ENCODE results near the gene GALE.
"Not testable (repeated sequence)": the region's sequence is repeated elsewhere in the genome, so short reads cannot be mapped to it uniquely, and the experiment has no call there.

The GALE gene

DNA sequence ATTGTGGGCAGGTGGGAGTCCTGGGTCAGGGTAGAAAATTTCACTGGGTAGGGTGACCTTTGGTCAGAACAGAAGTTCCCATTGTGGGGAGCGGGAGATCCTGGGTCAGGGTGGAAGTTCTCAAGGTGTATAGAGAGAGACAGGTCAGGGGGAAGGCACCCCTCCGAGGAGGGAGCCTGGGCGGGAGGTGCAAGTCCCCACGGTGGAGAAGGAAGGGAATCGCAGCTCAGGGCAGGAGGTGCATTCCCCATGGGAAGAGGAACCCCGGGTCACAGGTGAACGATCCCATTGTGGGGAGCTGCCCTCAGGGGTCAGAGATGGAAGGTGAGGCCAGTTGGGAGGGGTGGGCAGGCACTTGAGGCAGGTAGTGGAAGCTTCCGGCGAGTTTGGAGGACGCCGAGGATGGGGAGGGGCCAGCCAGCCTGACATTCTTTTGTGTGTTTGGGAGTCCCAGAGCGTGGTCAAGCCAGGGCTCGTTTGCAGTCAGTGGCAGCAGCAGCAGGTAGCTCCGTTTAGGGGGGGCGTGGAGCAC lies 9.0 kb downstream of the GALE start:
- no peak for DNase-seq

DNA sequence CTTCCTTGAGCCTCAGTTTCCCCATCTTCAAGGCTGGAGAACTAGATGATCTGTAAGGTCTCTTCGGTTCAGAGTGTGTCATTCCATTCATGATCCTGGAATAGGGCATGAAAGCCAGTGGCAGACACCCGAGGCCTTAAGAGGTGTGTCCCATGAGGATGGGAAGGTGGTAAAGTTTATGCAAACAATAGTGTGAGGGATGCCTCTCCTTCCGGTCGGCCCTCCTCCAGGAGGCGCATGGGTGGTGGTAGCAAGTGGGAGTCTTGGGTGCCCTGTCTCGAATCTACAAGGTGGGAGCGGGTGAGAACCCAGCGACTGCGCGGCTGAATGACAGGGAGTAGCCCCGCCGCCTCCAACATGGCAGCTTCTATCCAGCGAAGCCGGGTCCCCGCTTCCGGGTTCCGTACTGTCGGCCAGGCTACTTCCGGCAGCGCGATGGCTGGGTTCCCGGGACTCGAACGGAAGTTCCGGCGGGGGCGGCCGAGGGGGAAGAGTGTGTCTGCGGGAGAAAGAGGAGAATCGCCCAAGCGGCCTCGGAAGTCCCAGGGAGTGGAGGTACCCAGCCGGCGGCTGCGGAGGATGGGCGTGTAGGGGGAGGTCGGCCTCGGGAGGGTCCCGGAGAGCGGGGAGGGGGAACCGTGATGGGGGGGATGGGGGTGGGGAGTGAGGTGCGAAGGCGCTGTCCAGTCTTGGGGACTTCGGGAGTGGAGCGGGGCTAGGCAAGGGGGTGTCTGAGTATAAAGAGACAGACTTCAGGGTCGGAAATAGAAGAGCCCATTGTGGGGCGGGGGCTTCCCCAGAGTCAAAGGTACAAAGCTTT lies 9.6 kb downstream of the GALE start, which contains the start of gene LYPLA2:
Gene LYPLA2 (plus strand): TSS at position 450 of the 820 bp plus-strand sequence. CDS start 1,538 bp downstream, outside the sequence.
- DNase-seq, result peak; percentile 86

DNA sequence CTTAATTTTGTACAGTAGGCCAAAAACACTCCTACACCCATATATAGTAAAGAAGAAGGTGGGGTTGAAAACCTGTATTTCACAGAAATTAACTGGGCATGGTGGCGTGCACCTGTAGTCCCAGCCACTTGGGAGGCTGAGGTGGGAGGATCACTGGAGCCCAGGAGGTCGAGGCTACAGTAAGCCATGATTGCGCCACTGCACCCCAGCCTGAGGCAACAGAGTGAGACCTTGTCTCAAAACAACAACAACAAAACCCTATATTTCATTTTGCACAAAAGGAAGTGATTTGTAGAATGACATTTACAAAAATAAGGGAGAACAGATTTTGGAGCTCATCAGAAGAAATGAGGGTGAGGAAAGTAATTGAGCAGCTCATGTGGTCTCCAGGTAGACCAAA lies 11.9 kb downstream of the GALE start:
- DNase-seq, result no peak

DNA sequence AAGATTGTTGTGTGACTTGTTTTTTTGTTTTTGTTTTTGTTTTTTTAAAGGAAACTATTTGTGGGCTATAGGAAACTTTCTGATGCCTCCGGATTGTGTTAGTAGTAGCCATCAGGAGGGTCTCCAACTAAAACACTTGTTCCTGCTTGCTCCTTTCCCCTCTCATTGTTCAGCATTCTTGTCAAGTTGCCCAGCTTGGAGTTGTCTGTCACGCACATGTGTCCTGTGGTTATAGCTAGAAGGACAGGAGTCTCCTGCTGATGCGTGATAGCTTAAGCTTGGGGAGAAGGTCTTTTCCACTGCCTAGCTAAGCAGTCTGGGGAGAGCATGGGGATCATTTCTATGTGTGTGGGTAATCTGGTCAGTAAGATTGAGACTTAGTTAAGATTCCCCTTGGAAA lies 12.9 kb downstream of the GALE start:
- DNase-seq, result no peak

DNA sequence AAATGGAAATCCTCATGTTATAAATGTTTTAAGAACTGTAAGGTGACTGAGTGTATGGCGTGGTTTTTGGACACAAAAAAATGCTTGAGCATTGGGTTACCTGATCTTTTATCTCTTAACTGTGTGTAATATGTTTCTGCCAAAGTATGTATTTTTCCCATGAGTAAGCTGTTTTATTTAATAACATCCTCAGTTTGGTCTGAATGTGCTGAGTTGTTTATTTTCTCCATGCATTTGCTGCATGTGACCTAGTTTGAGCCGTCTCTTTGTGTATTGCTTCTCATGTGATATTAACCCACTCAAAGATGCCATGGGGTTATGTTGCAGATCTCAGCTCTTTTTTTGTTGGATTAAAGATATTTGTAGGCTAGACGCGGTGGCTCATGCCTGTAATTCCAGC lies 15.7 kb downstream of the GALE start:
- no peak for DNase-seq

DNA sequence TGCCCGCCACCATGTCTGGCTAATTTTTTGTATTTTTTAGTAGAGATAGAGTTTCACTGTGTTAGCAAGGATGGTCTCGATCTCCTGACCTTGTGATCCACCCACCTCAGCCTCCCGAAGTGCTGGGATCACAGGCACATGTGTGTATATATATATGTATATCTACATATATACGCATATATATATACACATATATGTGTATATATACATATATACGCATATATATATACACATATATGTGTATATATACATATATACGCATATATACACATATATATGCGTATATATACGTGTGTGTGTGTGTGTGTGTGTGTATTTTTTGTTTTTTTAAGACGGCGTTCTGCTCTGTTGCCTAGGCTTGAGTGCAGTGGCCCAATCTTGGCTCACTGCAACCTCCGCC lies 17.4 kb downstream of the GALE start:
- DNase-seq, result not testable (repeated sequence)

DNA sequence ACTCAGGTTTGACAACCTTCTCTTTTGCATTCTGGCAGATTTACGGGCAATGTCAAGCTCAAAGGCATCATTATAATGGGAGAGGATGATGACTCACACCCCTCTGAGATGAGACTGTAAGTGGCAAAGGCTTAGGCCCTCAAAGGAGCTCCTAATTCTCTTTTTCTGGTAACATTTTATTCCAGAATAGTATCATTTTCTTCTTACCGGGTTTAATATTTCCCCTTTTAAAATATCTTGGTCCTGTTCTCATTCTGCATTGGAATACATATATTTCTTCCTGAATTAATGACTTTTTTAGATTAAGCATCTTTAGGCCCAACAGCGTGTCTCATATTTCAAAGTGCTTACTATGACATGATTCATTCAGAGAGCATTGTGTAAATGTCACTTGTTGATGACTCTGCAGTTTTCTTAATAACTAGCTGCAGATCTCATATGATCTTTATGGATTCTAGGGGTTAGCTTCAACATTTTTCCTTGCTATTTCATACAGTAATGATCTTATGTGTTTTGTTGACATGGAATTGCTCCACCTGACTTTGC lies 20.7 kb downstream of the GALE start:
- no peak for DNase-seq

DNA sequence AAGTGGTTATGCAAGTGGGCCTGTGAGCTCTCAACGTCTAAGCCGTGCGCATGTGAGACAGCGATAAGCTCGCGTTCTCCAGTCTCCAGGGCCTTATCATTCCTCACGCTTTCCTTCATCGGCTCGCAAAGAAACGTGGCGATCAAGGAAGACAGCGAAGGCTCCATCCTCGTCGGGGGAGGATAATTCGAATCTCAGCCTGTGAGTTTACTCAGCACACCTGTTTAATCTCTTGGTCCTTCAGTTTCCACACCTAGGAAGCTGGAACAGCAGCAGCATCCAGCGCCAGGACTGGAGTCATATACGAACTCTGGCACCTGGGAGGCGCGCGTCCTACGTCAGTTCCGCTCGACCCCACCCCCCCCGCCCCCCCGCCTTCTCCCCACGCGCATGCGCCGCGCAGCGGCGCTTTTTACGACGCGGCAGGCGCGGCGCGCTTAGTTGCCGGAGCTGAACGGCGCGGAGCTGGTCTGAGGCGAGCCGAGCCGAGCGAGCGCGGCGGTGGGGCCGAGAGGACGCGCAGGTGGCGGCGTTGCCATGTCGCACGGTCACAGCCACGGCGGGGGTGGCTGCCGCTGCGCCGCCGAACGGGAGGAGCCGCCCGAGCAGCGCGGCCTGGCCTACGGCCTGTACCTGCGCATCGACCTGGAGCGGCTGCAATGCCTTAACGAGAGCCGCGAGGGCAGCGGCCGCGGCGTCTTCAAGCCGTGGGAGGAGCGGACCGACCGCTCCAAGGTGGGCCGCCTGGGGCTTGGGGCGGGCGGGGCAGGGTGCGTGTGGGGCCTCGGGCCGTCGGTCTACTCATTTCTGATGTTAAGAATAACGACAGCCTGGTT lies 22.4 kb downstream of the GALE start, which contains the start of gene PITHD1:
Gene PITHD1 (plus strand): TSS at position 440 of the 836 bp plus-strand sequence. CDS start 98 bp downstream, at position 538.
- peak; percentile 85 for DNase-seq

DNA sequence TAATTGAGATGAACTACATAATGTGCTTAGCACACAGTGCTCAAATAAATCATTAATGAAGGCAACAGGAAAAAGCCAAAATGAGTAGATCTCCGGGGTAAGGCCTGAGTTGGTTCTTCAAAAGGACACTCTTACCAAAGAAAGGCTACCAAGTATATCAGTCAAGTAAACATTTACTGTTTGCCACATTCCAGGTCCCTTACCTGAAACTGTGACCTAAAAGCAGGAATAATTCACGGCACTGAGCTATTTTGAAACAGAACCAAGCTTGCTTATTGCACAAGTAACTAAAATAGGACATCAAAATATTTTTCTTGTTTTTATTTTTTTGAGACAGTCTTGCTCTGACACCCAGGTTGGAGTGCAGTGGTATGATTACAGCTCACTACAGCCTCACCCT lies 24.3 kb downstream of the GALE start:
- DNase-seq, result no peak

DNA sequence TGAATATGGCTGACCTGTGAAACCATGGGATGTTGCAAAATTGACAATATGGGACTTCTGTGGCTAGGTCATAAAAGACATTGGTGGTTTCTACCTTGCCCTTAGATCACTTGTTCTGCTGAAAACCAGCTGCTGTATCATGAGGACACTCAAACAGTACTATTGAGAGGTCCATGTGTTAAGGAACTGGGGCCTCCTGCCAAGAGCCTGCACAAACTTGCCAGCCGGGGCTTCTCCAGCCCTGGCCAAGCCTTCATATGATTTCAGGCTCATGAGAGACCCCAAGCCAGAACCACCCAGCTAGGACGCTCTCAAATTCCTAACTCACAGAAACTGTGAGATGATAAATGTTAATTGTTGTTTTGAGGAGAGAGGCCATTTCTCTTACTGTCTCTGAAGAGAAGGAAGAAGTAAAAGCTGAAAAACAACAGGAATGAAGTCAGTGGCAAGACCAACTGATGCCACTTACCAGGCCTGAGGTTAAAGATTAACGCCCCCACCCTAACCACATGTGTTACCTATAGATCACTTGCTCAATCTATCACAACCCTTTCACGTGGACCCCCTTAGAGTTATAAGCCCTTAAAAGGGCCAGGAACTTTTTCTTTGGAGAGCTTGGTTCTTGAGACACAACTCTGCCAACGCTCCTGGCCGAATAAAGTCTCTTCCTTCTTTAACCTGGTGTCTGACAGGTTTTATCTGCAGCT lies 26.2 kb downstream of the GALE start:
- no peak for DNase-seq

DNA sequence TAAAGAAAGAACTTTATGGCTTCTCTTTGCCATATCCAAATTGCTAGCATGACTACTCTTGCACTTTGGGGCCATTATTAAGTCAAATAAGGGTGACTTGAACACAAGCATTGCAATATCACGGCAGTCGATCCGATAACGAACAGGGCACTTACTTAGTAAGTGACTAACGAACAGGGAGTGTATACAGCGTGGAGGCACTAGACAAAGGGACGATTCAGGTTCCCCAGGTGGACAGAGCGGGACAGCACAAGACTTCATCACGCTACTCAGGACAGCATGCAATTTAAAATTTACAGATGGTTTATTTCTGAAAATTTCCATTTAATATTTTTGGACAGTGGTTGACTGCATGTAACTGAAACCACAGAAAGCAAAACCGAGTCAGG lies 27.7 kb downstream of the GALE start:
- DNase-seq, result no peak

DNA sequence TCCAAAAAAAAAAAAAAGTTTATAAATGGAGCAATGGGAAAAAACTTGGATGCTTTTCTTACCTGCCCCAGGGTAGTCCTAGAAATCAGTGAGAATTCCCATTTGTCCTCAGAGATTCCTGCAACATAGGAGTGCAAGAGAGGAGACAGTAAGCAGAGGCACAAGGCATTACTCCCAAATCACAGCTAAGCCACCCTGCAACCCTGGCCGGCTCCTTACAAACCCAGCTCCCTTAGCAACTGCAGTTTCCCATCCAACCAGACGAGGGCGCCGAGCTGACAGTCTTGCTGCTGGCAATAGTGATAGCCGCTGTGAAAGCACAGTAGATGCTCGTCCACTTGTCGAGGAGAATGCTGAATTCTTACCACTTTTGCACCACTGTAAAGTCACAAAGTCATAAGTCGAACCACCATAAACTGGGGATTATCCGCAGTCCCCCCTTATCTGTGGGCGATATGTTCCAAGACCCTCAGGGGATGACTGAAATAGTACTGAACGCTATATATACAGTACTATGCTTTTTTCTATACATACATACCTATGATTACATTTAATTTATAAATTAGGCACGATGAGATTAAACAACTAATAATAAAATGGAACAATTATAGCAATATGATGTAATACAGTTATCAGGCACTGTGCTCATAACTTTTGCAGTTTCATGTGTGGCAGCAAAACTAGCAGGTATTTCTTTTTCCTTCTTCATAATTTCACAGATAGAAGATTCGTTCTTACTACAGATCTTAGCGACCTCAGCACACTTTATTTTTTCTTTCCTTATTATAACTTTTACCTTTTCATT lies 28.3 kb downstream of the GALE start:
- peak; percentile 79 for DNase-seq

DNA sequence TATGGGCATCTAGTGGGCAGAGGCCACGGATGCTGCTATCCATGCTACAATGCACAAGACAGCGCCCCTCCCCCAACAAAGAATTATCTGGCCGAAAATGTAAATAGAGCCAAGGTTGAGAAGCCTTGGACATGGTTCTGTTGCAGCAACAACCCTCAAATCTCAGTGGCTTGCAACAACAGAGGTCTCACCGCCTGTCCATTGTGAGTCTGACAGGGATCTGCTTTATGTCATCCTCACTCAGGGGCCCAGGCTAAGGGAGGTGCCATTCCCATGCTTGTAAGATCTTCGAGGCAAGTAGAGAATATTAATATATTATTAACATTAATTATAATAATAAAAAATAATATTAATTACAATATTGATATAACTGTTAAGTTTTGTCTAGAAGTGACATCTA lies 31.8 kb downstream of the GALE start:
- DNase-seq, result no peak

DNA sequence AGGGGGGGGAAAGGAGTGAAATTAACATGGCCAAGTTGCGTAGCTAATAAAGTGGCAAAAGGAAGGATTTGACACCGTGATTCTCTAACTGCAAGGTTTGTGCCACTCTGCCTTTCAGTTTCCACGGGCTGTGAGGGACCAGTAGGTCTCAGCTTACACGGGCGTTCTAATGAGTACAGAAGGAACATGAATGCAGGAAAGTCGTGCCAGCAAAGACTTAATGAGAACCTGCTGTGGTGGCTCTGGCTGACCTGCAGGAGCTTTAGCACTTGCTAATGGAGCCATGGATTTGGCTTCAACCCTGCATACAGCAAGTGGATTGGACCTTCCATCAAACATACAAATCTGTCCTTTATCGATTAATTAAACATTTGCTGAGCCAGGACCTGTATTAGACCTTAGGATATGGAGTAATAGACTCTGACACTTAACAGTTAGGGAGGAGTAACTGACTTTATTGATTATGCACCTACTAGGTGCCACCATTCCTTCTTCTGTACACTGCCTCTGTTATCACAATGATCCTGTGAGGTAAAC lies 37.4 kb downstream of the GALE start:
- no peak for DNase-seq

DNA sequence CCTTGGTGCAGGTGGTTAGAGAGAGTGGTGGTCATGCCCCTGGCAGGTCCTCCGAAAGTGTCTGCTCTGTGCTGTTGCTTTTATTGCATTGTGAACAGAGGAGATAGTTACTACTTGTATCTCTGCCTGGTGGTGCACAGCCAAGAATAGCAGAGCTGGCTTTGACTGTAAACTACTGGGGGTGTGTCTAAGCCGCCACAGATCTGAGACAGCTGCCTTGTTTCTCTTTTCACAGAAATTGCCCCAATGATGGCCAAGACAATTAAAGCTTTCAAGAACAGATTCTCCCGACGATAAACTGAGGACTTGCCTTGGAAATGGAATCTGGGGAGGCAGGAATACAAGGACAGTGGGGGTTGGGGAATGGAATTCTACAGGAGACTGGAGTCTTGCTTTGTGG lies 41.3 kb downstream of the GALE start:
- DNase-seq, result no peak

DNA sequence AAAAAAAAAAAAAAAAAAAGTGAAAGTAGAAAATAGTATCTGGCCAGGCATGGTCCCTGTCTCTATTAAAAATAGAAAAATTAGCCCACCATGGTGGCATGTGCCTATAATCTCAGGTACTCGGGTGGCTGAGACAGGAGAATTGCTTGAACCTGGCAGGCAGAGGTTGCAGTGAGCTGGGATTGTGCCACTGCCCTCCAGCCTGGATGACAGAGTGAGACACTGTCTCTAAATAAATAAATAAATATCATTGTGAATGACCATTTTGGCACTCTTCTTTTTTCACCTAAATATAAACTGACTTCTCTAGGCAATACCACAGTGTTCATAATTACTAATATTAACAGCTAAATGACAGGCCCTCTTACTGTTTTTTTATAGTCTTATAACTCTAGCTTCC lies 42.7 kb downstream of the GALE start:
- DNase-seq, result no peak

DNA sequence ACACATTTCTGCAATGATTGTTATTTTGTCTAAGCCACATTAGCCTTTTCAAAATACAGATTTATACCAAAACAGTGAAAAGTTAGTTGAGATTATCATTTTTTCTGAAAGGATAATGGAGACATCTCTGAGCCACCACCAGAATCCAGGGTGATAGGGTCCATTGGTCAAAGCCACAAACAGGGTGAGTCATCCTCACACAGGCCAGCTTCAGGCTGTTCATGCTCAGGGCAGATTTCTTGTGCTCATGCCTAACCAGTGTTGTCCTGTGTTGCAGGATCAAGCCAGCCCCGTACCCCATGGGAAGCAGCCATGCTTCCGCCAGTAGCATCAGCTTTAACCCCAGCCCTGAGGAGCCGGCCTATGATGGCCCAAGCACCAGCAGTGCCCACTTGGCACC lies 43.9 kb downstream of the GALE start:
- no peak for DNase-seq

DNA sequence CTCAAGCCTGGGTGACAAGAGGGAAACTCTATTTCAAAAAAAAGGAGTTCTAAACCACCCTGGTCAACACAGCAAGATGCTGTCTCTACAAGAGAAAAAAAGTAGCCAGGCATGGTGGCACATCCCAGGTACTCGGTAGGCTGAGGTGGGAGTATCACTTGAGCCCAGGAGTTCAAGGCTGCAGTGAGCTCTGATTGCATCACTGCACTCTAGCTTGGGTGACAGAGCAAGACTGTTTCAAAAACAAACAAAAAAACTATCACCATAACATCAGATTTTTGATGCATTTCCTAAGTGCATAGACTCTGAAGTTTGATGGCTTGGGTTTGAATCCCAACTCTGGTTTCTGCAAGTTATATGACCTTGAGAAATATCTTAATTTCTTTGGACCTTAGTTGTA lies 47.6 kb downstream of the GALE start:
- no peak for DNase-seq

DNA sequence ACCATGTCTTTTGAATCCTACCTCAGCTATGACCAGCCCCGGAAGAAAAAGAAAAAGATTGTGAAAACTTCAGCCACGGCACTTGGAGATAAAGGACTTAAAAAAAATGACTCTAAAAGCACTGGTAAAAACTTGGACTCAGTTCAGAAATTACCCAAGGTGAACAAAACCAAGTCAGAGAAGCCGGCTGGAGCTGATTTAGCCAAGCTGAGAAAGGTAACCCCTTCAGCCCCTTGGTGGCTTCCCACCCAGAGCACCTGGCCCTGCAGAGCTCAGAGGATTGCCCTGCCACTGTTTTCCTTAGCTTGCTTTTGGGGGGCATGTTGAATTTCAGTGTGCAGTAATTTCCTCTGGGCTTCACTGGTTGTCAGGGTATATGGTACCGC lies 48.7 kb downstream of the GALE start:
- no peak for DNase-seq

DNA sequence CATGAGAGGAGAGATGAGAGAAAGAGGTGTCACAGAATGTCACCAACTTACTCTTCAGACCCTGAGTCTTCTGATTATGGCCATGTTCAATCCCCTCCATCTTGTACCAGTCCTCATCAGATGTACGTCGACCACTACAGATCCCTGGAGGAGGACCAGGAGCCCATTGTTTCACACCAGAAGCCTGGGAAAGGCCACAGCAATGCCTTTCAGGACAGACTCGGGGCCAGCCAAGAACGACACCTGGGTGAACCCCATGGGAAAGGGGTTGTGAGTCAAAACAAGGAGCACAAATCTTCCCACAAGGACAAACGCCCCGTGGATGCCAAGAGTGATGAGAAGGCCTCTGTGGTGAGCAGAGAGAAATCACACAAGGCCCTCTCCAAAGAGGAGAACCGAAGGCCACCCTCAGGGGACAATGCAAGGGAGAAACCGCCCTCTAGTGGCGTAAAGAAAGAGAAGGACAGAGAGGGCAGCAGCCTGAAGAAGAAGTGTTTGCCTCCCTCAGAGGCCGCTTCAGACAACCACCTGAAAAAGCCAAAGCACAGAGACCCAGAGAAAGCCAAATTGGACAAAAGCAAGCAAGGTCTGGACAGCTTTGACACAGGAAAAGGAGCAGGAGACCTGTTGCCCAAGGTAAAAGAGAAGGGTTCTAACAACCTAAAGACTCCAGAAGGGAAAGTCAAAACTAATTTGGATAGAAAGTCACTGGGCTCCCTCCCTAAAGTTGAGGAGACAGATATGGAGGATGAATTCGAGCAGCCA lies 49.3 kb downstream of the GALE start:
- peak; percentile 24 for DNase-seq

DNA sequence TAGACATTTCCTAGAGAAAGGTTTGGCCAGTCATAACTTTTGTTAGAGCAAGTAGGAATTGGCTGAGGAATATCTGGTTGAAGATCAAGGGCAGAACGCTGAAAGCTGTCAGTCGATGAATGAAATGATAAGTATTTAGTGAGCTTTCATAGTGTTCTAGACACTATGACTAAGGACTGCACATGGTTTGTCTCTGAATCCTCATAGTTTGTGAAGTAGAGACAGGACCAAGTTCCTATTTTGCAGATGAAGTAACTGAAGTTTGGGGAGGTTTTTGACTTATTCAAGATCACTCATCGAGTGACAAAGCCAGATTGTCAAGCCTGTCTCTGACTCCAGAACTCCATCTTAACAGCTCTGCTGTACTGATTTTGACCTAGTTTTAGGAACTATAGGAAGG lies 52.5 kb downstream of the GALE start:
- DNase-seq, result no peak

Data from CD4-positive, alpha-beta T cell treated with Interleukin-15 for 1 hour (primary cell).